HG02981 (cell line): ENCODE results near the gene OR56B4.
"Not testable (repeated sequence)": the region's sequence is repeated elsewhere in the genome, so short reads cannot be mapped to it uniquely, and the experiment has no call there.

Experiments used
- ATAC-seq: cut with Tn5 transposase; IDR thresholded peaks from one replicate; pipeline ENCODE4 v1.9.1; 2021; ENCODE audit warnings: mild to moderate bottlenecking, moderate library complexity; ENCODE audit not compliant: unreplicated experiment

Gene OR56B4

GRCh38 chr11:6143737-6144136 lies 36.3 kb downstream of the OR56B4 start:
- ATAC-seq = not testable (repeated sequence)

GRCh38 chr11:6151117-6151516 lies 43.6 kb downstream of the OR56B4 start:
- ATAC-seq = no peak

GRCh38 chr11:6152126-6152525 lies 44.6 kb downstream of the OR56B4 start:
- ATAC-seq = no peak

DNA sequence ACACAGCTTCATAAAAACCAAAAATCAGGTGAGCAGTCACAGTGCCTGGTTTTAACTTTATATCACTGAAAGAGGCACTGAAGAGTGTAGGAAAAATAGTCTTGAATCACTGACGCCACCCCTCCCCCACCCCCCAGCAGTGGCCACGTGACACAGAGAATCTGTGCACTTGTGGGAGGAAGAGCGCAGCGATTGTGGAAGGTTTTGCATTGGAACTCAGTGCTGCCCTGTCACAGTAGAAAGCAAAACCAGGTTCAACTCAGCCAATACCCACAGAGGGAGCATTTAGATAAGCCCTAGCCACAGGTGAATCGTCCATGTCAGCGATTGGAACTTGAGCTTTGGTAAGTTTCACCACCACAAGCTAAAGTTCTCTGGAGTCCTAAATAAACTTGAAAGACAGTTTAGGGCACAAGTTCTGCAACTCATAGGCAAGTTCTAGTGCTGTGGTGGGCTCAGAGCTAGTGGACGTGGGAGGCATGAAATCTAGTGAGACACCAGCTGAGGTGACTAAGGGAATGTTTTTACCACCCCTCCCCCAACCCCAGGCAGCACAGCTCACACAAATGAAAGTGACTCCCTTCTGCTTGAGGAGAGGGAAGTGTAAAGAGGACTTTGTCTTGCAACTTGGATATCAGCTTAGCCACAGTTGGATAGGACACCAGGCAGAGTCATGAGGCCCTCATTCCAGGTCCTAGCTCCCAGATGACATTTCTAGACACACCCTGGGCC lies 49.3 kb downstream of the OR56B4 start:
- no peak for ATAC-seq
